Measurements from ENCODE around the gene WWP2.

WWP2 gene

GRCh38 chr16:69724981-69725479 lies 37.1 kb upstream of the WWP2 start:
- TF ChIP-seq REST (IDR thresholded peaks at IDR 0.05; ENCODE audit: low read depth): no peak
- TF ChIP-seq USF1 (IDR thresholded peaks at IDR 0.05): no peak
- no peak for TF ChIP-seq NFIC (IDR thresholded peaks at IDR 0.05)
- no peak for TF ChIP-seq RAD21 (IDR thresholded peaks at IDR 0.05; ENCODE audit: low read depth)
- TF ChIP-seq FOXM1 (IDR thresholded peaks at IDR 0.05; ENCODE audit: borderline replicate concordance, low read depth): no peak
- TF ChIP-seq TCF12 (IDR thresholded peaks at IDR 0.05; ENCODE audit: low read depth): no peak
- TF ChIP-seq ZBTB7A (IDR thresholded peaks at IDR 0.05; ENCODE audit: low read depth): no peak
- TF ChIP-seq TAF1 (IDR thresholded peaks at IDR 0.05; ENCODE audit: low read depth): no peak
- TF ChIP-seq EP300 (IDR thresholded peaks at IDR 0.05; ENCODE audit: borderline replicate concordance): no peak
- no peak for TF ChIP-seq TEAD4 (IDR thresholded peaks at IDR 0.05)
- TF ChIP-seq EGR1 (IDR thresholded peaks at IDR 0.05): no peak
- no peak for TF ChIP-seq CEBPB (IDR thresholded peaks at IDR 0.05)
- TF ChIP-seq MAX (IDR thresholded peaks at IDR 0.05): no peak
- no peak for TF ChIP-seq CREB1 (IDR thresholded peaks at IDR 0.05; ENCODE audit: low read depth)
- TF ChIP-seq YY1 (IDR thresholded peaks at IDR 0.05; ENCODE audit: low read depth): no peak

DNA sequence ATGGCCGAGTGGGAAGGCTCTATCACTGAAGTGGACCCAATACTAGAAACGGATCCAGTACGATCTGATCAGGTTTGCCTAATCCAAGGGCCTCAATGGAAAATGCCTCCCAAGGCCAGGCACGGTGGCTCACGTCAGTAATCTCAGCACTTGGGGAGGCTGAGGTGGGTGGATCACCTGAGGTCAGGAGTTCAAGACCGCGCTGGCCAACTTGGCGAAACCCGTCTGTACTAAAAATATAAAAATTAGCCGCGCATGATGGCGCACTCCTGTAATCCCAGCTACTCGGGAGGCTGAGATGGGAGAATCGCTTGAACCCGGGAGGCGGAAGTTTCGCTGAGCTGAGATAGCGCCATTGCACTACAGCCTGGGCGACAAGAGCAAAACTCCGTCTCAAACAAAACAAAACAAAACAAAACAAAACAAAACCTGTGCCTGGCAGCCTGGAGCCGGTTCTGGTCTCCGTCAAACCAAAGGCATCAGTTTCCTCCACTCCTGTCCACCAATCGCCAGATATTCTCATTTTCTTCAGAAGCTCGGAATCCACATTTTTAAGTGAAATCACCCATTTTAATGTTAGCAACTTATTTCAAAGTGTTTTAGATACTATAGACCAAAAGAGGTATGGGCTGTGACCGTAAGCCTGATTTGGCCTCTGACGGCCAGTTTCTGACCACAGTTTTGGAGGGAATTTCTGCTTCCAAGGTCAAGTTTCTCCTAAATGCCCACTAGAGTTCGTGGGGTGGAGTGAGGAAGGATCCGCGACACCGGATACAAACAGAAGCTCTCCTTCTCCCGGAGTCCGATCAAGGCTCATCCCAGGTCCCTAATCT lies 36.4 kb upstream of the WWP2 start:
- TF ChIP-seq FOXM1 (IDR thresholded peaks at IDR 0.05; ENCODE audit: borderline replicate concordance, low read depth) (no peak), RAD21 (IDR thresholded peaks at IDR 0.05; ENCODE audit: low read depth) (no peak), CREB1 (IDR thresholded peaks at IDR 0.05; ENCODE audit: low read depth) (no peak), TEAD4 (IDR thresholded peaks at IDR 0.05) (no peak), MAX (IDR thresholded peaks at IDR 0.05) (no peak), YY1 (IDR thresholded peaks at IDR 0.05; ENCODE audit: low read depth) (no peak), ZBTB7A (IDR thresholded peaks at IDR 0.05; ENCODE audit: low read depth) (no peak), USF1 (IDR thresholded peaks at IDR 0.05) (no peak), REST (IDR thresholded peaks at IDR 0.05; ENCODE audit: low read depth) (no peak), EP300 (IDR thresholded peaks at IDR 0.05; ENCODE audit: borderline replicate concordance) (no peak), TAF1 (IDR thresholded peaks at IDR 0.05; ENCODE audit: low read depth) (no peak; the same call in 1 of the 2 replicates)

GRCh38 chr16:69726313-69727060 lies 35.6 kb upstream of the WWP2 start, which contains the start of gene NQO1:
TSS of gene NQO1 (minus strand) at chr16:69726560. CDS start at chr16:69726439, 121 bp downstream.
- TF ChIP-seq CREB1 (IDR thresholded peaks at IDR 0.05; ENCODE audit: low read depth) (peak; percentile 26; the same call in 1 of the 2 replicates), FOXM1 (IDR thresholded peaks at IDR 0.05; ENCODE audit: borderline replicate concordance, low read depth) (0 out of 2 replicates have a peak, but pooled peaks have one; percentile 49), EGR1 (IDR thresholded peaks at IDR 0.05) (no peak), TEAD4 (IDR thresholded peaks at IDR 0.05) (peak; percentile 48; the same call in 1 of the 2 replicates), REST (IDR thresholded peaks at IDR 0.05; ENCODE audit: low read depth) (no peak), USF1 (IDR thresholded peaks at IDR 0.05) (no peak), TCF12 (IDR thresholded peaks at IDR 0.05; ENCODE audit: low read depth) (peak; percentile 62; the same call in 1 of the 2 replicates), TAF1 (IDR thresholded peaks at IDR 0.05; ENCODE audit: low read depth) (peak; percentile 27; the same call in 1 of the 2 replicates), RAD21 (IDR thresholded peaks at IDR 0.05; ENCODE audit: low read depth) (no peak; the same call in 1 of the 2 replicates), ZBTB7A (IDR thresholded peaks at IDR 0.05; ENCODE audit: low read depth) (no peak), EP300 (IDR thresholded peaks at IDR 0.05; ENCODE audit: borderline replicate concordance) (peak; percentile 25; the same call in 1 of the 2 replicates), YY1 (IDR thresholded peaks at IDR 0.05; ENCODE audit: low read depth) (0 out of 2 replicates have a peak, but pooled peaks have one; percentile 7), CEBPB (IDR thresholded peaks at IDR 0.05) (no peak), NFIC (IDR thresholded peaks at IDR 0.05) (no peak; the same call in 1 of the 2 replicates), MAX (IDR thresholded peaks at IDR 0.05) (peak; percentile 90)
